ENCODE data around the gene KCNH3.
"Not testable (repeated sequence)": the region's sequence is repeated elsewhere in the genome, so short reads cannot be mapped to it uniquely, and the experiment has no call there.

KCNH3 gene

GRCh38 chr12:49525942-49526341 is 12.9 kb upstream of the KCNH3 start:
- no peak for DNase-seq (ENCODE audit: low read depth)

GRCh38 chr12:49527361-49528130 is 11.3 kb upstream of the KCNH3 start:
- DNase-seq (ENCODE audit: low read depth), result no peak

GRCh38 chr12:49529414-49529813 is 9.4 kb upstream of the KCNH3 start:
- no peak for DNase-seq (ENCODE audit: low read depth)

- DNase-seq (ENCODE audit: low read depth), result no peak
Observed at GRCh38 chr12:49531745-49532144, 7.1 kb upstream of the KCNH3 start.

GRCh38 chr12:49533331-49533730 is 5.5 kb upstream of the KCNH3 start:
- DNase-seq (ENCODE audit: low read depth), result no peak

- DNase-seq (ENCODE audit: low read depth), result not testable (repeated sequence)
Observed at GRCh38 chr12:49534122-49534521, 4.7 kb upstream of the KCNH3 start.

GRCh38 chr12:49534731-49535278 is 4.0 kb upstream of the KCNH3 start:
- no peak for DNase-seq (ENCODE audit: low read depth)

- no peak for DNase-seq (ENCODE audit: low read depth)
Observed at GRCh38 chr12:49535921-49536525, 2.8 kb upstream of the KCNH3 start.

- no peak for DNase-seq (ENCODE audit: low read depth)
Observed at GRCh38 chr12:49536526-49537071, 2.2 kb upstream of the KCNH3 start.

- no peak for DNase-seq (ENCODE audit: low read depth)
Observed at GRCh38 chr12:49537231-49537751, 1.5 kb upstream of the KCNH3 start.

- no peak for DNase-seq (ENCODE audit: low read depth)
Observed at GRCh38 chr12:49537752-49538509, 899 bp upstream of the KCNH3 start.

GRCh38 chr12:49539406-49540228 is 787 bp downstream of the KCNH3 start:
- DNase-seq (ENCODE audit: low read depth), result no peak

GRCh38 chr12:49540229-49541139 is 1.7 kb downstream of the KCNH3 start:
- DNase-seq (ENCODE audit: low read depth), result no peak

GRCh38 chr12:49541140-49541861 is 2.5 kb downstream of the KCNH3 start:
- no peak for DNase-seq (ENCODE audit: low read depth)

- no peak for DNase-seq (ENCODE audit: low read depth)
Observed at GRCh38 chr12:49541911-49542505, 3.2 kb downstream of the KCNH3 start.

- no peak for DNase-seq (ENCODE audit: low read depth)
Observed at GRCh38 chr12:49542592-49543160, 3.8 kb downstream of the KCNH3 start.

- DNase-seq (ENCODE audit: low read depth), result no peak
Observed at GRCh38 chr12:49543221-49543913, 4.5 kb downstream of the KCNH3 start.
